ENCODE data around the gene SLC38A4. TPM values are rescaled to one million over a fixed set of nuclear protein-coding genes. Genes with fewer than 3 reads are reported as not detected.

SLC38A4 gene
- polyA plus RNA-seq, 1 of the 3 experiments (the other 2 are of a cell fraction) = 66.7 TPM

- no peaks in the 10 kb centered on the region for H3K9me2 ChIP-seq
- no peak overlapping the region for H3K9ac ChIP-seq
Measured at GRCh38 chr12:46754550-46754949, 71.2 kb downstream of the SLC38A4 start.

DNA sequence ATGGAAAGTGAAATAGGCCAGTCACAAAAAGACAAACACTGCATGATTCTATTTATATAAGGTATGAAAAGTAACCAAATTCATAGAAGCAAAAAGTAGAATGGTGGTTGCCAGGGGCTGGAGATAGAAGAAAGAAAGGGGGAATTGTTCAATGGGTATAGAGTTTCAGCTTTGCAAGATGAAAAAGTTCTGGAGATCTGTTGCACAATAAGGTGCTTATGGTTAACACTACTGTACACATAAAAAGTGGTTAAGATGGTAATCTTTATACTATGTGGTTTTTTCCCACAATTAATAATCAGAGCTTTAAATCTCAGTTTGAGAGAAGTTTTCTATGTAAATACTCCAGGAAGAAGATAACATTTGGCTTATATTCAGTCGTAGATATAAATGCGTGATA lies 73.4 kb downstream of the SLC38A4 start:
- H3K27ac ChIP-seq (ENCODE audit: low read depth in 2 of 2, low read length in 1 of 2) = no peak overlapping the region
- DNase-seq = no peak
- H3K27me3 ChIP-seq (ENCODE audit: insufficient read depth) = no peaks in the 10 kb centered on the region
- WGBS (ENCODE audit: low lambda C conversion rate) = 61% methylated on average over 2 of the region's 2 CpGs
- CTCF ChIA-PET = no interaction called here
- no peaks in the 10 kb centered on the region for H3K79me2 ChIP-seq (ENCODE audit: insufficient read depth)
- no peak overlapping the region for H3K4me3 ChIP-seq (ENCODE audit: low read depth in 2 of 2, low read length in 1 of 2)
- H3K4me2 ChIP-seq = no peak overlapping the region
- H3K9me3 ChIP-seq = no peaks in the 10 kb centered on the region; the same call in 1 of the 2 replicates
- no peaks in the 10 kb centered on the region for H4K20me1 ChIP-seq (ENCODE audit: insufficient read depth)
- POLR2A ChIA-PET = no interaction called here
- H3K9me2 ChIP-seq = no peaks in the 10 kb centered on the region
- no peaks in the 10 kb centered on the region for H3K36me3 ChIP-seq (replicated peaks in 1 of 2; ENCODE audit: control insufficient read depth in 1 of 2, insufficient read depth in 2 of 2, low read length in 1 of 2)
- peaks cover 8% of the 10 kb centered on the region for H3F3A ChIP-seq (replicated peaks; ENCODE audit: insufficient read depth)
- H2AFZ ChIP-seq (ENCODE audit: low read depth) = no peak overlapping the region
- H3K9ac ChIP-seq = no peak overlapping the region
- H3K4me1 ChIP-seq (ENCODE audit: control insufficient read depth in 1 of 2, insufficient read depth in 2 of 2, low read depth in 1 of 2, low read length in 1 of 2) = no peaks in the 10 kb centered on the region; a peak in 1 of 4 replicates
- TF ChIP-seq, protein P1, sequence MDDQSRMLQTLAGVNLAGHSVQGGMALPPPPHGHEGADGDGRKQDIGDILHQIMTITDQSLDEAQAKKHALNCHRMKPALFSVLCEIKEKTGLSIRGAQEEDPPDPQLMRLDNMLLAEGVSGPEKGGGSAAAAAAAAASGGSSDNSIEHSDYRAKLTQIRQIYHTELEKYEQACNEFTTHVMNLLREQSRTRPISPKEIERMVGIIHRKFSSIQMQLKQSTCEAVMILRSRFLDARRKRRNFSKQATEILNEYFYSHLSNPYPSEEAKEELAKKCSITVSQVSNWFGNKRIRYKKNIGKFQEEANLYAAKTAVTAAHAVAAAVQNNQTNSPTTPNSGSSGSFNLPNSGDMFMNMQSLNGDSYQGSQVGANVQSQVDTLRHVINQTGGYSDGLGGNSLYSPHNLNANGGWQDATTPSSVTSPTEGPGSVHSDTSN (IDR thresholded peaks at IDR 0.05) = no peak
- no peak for TF ChIP-seq NFIC (IDR thresholded peaks at IDR 0.05; ENCODE audit: borderline replicate concordance)
- TF ChIP-seq RAD21 (IDR thresholded peaks at IDR 0.05; ENCODE audit: low read length) = no peak
- TF ChIP-seq FOXM1 (IDR thresholded peaks at IDR 0.05; ENCODE audit: low read depth) = no peak
- TF ChIP-seq EZH2phosphoT487 (IDR thresholded peaks at IDR 0.05; ENCODE audit: borderline replicate concordance, low read depth) = no peak
- TF ChIP-seq USF2 (IDR thresholded peaks at IDR 0.05; ENCODE audit: borderline replicate concordance, low read depth, low read length) = no peak
- no peak for TF ChIP-seq RFX5 (IDR thresholded peaks at IDR 0.05; ENCODE audit: low read length)
- TF ChIP-seq ZBTB33 (IDR thresholded peaks at IDR 0.05; ENCODE audit: borderline replicate concordance, low read depth) = no peak
- TF ChIP-seq JUND (IDR thresholded peaks at IDR 0.05) = no peak

More at GRCh38 chr12:46754550-46754949, 71.2 kb downstream of the SLC38A4 start:
- no peak overlapping the region for H3K27ac ChIP-seq (ENCODE audit: low read depth in 2 of 2, low read length in 1 of 2)
- CTCF ChIA-PET = no interaction called here
- no peak overlapping the region for H2AFZ ChIP-seq (ENCODE audit: low read depth)
- no peaks in the 10 kb centered on the region for H3K79me2 ChIP-seq (ENCODE audit: insufficient read depth)
- H3K4me3 ChIP-seq (ENCODE audit: low read depth in 2 of 2, low read length in 1 of 2) = no peak overlapping the region
- H3F3A ChIP-seq (replicated peaks; ENCODE audit: insufficient read depth) = peaks cover 8% of the 10 kb centered on the region
- WGBS (ENCODE audit: low lambda C conversion rate) = 13% methylated on average over 3 of the region's 3 CpGs
- H3K36me3 ChIP-seq (replicated peaks in 1 of 2; ENCODE audit: control insufficient read depth in 1 of 2, insufficient read depth in 2 of 2, low read length in 1 of 2) = no peaks in the 10 kb centered on the region
- DNase-seq = no peak
- H4K20me1 ChIP-seq (ENCODE audit: insufficient read depth) = no peaks in the 10 kb centered on the region
- H3K4me1 ChIP-seq (ENCODE audit: control insufficient read depth in 1 of 2, insufficient read depth in 2 of 2, low read depth in 1 of 2, low read length in 1 of 2) = no peaks in the 10 kb centered on the region; a peak in 1 of 4 replicates
- no peak overlapping the region for H3K4me2 ChIP-seq
- POLR2A ChIA-PET = no interaction called here
- H3K27me3 ChIP-seq (ENCODE audit: insufficient read depth) = no peaks in the 10 kb centered on the region
- no peak for TF ChIP-seq RAD21 (IDR thresholded peaks at IDR 0.05; ENCODE audit: low read length)
- TF ChIP-seq ELF1 (IDR thresholded peaks at IDR 0.05) = no peak
- no peak for TF ChIP-seq MXI1 (IDR thresholded peaks at IDR 0.05; ENCODE audit: low read depth, low read length)
- TF ChIP-seq POLR2AphosphoS5 (IDR thresholded peaks at IDR 0.05; ENCODE audit: low read depth, low read length) = no peak
- TF ChIP-seq TEAD4 (IDR thresholded peaks at IDR 0.05; ENCODE audit: borderline replicate concordance, insufficient read depth) = no peak
- no peak for TF ChIP-seq SMC3 (IDR thresholded peaks at IDR 0.05; ENCODE audit: low read depth, low read length)
- TF ChIP-seq TCF12 (IDR thresholded peaks at IDR 0.05) = no peak
- TF ChIP-seq RXRA (IDR thresholded peaks at IDR 0.05; ENCODE audit: borderline replicate concordance, low read depth) = no peak
- TF ChIP-seq, protein P2, sequence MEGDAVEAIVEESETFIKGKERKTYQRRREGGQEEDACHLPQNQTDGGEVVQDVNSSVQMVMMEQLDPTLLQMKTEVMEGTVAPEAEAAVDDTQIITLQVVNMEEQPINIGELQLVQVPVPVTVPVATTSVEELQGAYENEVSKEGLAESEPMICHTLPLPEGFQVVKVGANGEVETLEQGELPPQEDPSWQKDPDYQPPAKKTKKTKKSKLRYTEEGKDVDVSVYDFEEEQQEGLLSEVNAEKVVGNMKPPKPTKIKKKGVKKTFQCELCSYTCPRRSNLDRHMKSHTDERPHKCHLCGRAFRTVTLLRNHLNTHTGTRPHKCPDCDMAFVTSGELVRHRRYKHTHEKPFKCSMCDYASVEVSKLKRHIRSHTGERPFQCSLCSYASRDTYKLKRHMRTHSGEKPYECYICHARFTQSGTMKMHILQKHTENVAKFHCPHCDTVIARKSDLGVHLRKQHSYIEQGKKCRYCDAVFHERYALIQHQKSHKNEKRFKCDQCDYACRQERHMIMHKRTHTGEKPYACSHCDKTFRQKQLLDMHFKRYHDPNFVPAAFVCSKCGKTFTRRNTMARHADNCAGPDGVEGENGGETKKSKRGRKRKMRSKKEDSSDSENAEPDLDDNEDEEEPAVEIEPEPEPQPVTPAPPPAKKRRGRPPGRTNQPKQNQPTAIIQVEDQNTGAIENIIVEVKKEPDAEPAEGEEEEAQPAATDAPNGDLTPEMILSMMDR (IDR thresholded peaks at IDR 0.05) = no peak
- no peak for TF ChIP-seq GABPA (IDR thresholded peaks at IDR 0.05; ENCODE audit: low read depth)
- TF ChIP-seq, protein P3, sequence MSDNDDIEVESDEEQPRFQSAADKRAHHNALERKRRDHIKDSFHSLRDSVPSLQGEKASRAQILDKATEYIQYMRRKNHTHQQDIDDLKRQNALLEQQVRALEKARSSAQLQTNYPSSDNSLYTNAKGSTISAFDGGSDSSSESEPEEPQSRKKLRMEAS (IDR thresholded peaks at IDR 0.05; ENCODE audit: low read depth) = no peak
- TF ChIP-seq EZH2phosphoT487 (IDR thresholded peaks at IDR 0.05; ENCODE audit: borderline replicate concordance, low read depth) = no peak
- TF ChIP-seq CHD2 (IDR thresholded peaks at IDR 0.05; ENCODE audit: low read length, partially characterized antibody) = no peak
- TF ChIP-seq EP300 (IDR thresholded peaks at IDR 0.05; ENCODE audit: borderline replicate concordance in 1 of 2, low read depth in 1 of 2, low read length in 1 of 2) = no peak
- TF ChIP-seq MEF2A (IDR thresholded peaks at IDR 0.05; ENCODE audit: borderline replicate concordance, low read depth) = no peak
- TF ChIP-seq GATA2 (CRISPR knock-in tag; IDR thresholded peaks at IDR 0.05) = no peak
- H3K9me3 ChIP-seq = no peaks in the 10 kb centered on the region; the same call in 1 of the 2 replicates

Measured in SK-N-SH (cell line).